ENCODE data around the gene OTOS. TPM values are rescaled to one million over a fixed set of nuclear protein-coding genes. Genes with fewer than 3 reads are reported as not detected.

OTOS gene
- total and polyA plus RNA-seq, 2 of the 13 experiments (the other 11 are each of a cell fraction or from before 2014, with no cell fraction given), result not detected

DNA sequence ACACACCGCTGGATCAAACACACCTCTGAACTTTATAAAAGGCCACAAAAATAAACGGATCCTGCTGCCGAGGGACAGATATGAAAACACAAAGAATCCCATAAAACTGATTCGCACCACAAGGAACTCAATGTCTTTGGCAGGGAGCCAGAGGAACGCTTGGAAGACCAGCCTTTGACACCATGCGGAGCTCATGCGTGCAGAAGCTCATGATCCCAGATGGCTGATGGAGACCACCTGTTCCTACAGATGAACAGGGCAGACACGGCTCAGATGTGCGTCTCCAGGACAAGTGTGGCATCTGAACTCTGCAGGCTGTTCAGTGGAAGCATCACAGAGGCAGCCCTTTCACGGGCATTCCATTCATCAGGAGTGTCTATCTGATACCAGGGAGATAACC is 29.2 kb downstream of the OTOS start (continued):
- TF ChIP-seq ZNF350 (CRISPR knock-in tag; IDR thresholded peaks at IDR 0.05; ENCODE audit: borderline replicate concordance, low read depth) (no peak), ZKSCAN8 (CRISPR knock-in tag; IDR thresholded peaks at IDR 0.05; ENCODE audit: borderline replicate concordance) (no peak), GATAD1 (CRISPR knock-in tag; IDR thresholded peaks at IDR 0.05) (no peak), TBX3 (IDR thresholded peaks at IDR 0.05; ENCODE audit: borderline replicate concordance) (no peak), ZNF138 (CRISPR knock-in tag; IDR thresholded peaks at IDR 0.05; ENCODE audit: low read depth) (no peak)

DNA sequence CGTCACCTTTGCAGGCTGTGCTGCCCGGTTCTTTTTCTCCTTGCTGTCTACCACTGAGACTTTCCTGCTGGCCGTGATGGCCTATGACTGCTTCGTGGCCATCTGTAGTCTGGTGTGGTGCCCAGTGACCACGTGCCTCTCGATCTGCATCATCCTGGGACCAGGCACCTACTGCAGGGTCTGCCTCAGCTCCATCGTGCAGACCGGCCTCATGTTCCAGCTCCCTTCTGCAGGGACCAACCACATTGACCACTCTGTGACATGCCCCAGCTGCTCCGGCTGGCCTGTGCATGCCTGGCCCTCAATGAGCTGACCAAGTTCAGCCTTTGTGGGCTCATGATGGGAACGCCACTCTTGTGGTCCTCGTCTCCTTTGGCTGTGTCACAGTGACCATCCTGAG is 31.1 kb downstream of the OTOS start:
- Histone ChIP-seq H3K27me3 (ENCODE audit: control insufficient read depth in 1 of 2, insufficient read depth in 2 of 2, low read length in 2 of 2) (peaks cover 10 to 68% of the 10 kb centered on the region in 2 experiments), H3K27ac (ENCODE audit: extremely low read length, insufficient read depth, low read length) (no peak overlapping the region), H4K20me1 (ENCODE audit: insufficient read depth, low read length) (no peaks in the 10 kb centered on the region), H3K4me2 (ENCODE audit: low read depth, low read length) (no peak overlapping the region), H3K9me3 (ENCODE audit: low read length) (no peaks in the 10 kb centered on the region), H2AFZ (ENCODE audit: low read length) (no peak overlapping the region), H3K4me3 (replicated peaks in 1 of 3; ENCODE audit: insufficient read depth in 1 of 3, low read depth in 2 of 3, low read length in 3 of 3) (no peak overlapping the region), H3K36me3 (replicated peaks in 1 of 2; ENCODE audit: control insufficient read depth in 1 of 2, insufficient read depth in 2 of 2, low read length in 2 of 2) (no peaks in the 10 kb centered on the region), H3K9ac (ENCODE audit: insufficient read depth, low read depth, low read length) (no peak overlapping the region), H3K79me2 (ENCODE audit: insufficient read depth, low read length) (no peaks in the 10 kb centered on the region), H3K4me1 (ENCODE audit: insufficient read depth, low read length) (no peaks in the 10 kb centered on the region)
- 1% methylated on average over 9 of the region's 11 CpGs for WGBS (ENCODE audit: low lambda C conversion rate)
- TF ChIP-seq ZNF510 (CRISPR knock-in tag; IDR thresholded peaks at IDR 0.05; ENCODE audit: low read depth) (no peak), PHB2 (IDR thresholded peaks at IDR 0.05; ENCODE audit: partially characterized antibody) (no peak), SRSF9 (IDR thresholded peaks at IDR 0.05; ENCODE audit: borderline replicate concordance, insufficient read depth, low read depth, low read length, poor library complexity, severe bottlenecking) (no peak), RAD21 (CRISPR knock-in tag; IDR thresholded peaks at IDR 0.05) (no peak), ZNF441 (CRISPR knock-in tag; IDR thresholded peaks at IDR 0.05; ENCODE audit: borderline replicate concordance) (no peak), ZNF562 (CRISPR knock-in tag; IDR thresholded peaks at IDR 0.05; ENCODE audit: borderline replicate concordance) (no peak), RFXANK (CRISPR knock-in tag; IDR thresholded peaks at IDR 0.05) (no peak), CENPX (CRISPR knock-in tag; IDR thresholded peaks at IDR 0.05) (no peak), MATR3 (CRISPR knock-in tag; IDR thresholded peaks at IDR 0.05) (no peak)
- TF ChIP-seq, protein P1, sequence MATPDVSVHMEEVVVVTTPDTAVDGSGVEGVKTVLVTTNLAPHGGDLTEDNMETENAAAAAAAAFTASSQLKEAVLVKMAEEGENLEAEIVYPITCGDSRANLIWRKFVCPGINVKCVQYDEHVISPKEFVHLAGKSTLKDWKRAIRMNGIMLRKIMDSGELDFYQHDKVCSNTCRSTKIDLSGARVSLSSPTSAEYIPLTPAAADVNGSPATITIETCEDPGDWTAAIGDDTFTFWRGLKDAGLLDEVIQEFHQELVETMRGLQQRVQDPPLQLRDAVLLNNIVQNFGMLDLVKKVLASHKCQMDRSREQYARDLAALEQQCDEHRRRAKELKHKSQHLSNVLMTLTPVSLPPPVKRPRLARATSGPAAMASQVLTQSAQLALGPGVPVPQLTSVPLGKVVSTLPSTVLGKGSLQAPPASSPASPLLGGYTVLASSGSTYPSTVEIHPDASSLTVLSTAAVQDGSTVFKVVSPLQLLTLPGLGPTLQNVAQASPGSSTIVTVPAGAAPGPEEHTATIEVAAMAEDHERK (CRISPR knock-in tag; IDR thresholded peaks at IDR 0.05; ENCODE audit: low read depth), result no peak
- no TSS peak for BruUV-seq (replicated peaks)
- CTCF ChIA-PET (ENCODE audit: low intra/inter-chr PET ratio, low total read pairs), result no interaction called here
- intact Hi-C loops (cut with micrococcal nuclease; ENCODE audit: unreplicated experiment), result no loop called here
- no peak for FAIRE-seq
- POLR2A ChIA-PET, result no interaction called here
- in situ Hi-C loops (cut with HindIII; ENCODE audit: extremely low pct_ligation_motif_present, low pct_unique_long_range_greater_than_20kb), result no loop called here
- no peak for DNase-seq (ENCODE audit: low spot score)
- ATAC-seq, result no peak; the same call in 2 of the 3 replicates
